G401.6 (cell line): ENCODE data around the gene PIM3.

Experiments used
- FAIRE-seq: peaks from 2 replicates; lab custom pipeline; 2012; peaks lifted over from hg19 to GRCh38; lab: Jason Lieb, UNC

PIM3 gene

GRCh38 chr22:49943771-49944398 is 16.7 kb upstream of the PIM3 start:
- no peak for FAIRE-seq

- FAIRE-seq, result no peak
Observed at GRCh38 chr22:49944399-49944891, 16.1 kb upstream of the PIM3 start.

GRCh38 chr22:49945042-49945794 is 15.4 kb upstream of the PIM3 start:
- FAIRE-seq, result peak; percentile 96

GRCh38 chr22:49946612-49947295 is 13.8 kb upstream of the PIM3 start:
- no peak for FAIRE-seq

- FAIRE-seq, result no peak
Observed at GRCh38 chr22:49947296-49947622, 13.3 kb upstream of the PIM3 start.

GRCh38 chr22:49948116-49948957 is 12.2 kb upstream of the PIM3 start:
- FAIRE-seq, result no peak

GRCh38 chr22:49948958-49949913 is 11.3 kb upstream of the PIM3 start:
- FAIRE-seq, result no peak

GRCh38 chr22:49949914-49950292 is 10.7 kb upstream of the PIM3 start:
- no peak for FAIRE-seq

GRCh38 chr22:49950396-49950994 is 10.1 kb upstream of the PIM3 start:
- no peak for FAIRE-seq

GRCh38 chr22:49951000-49951677 is 9.4 kb upstream of the PIM3 start:
- FAIRE-seq, result no peak

GRCh38 chr22:49951678-49951985 is 8.9 kb upstream of the PIM3 start:
- FAIRE-seq, result no peak

- FAIRE-seq, result peak; percentile 92
Observed at GRCh38 chr22:49951986-49952896, 8.3 kb upstream of the PIM3 start.

- FAIRE-seq, result no peak
Observed at GRCh38 chr22:49953027-49953679, 7.4 kb upstream of the PIM3 start.

- no peak for FAIRE-seq
Observed at GRCh38 chr22:49953680-49954344, 6.8 kb upstream of the PIM3 start.

GRCh38 chr22:49954354-49954753 is 6.2 kb upstream of the PIM3 start:
- no peak for FAIRE-seq

- FAIRE-seq, result no peak
Observed at GRCh38 chr22:49954991-49955580, 5.5 kb upstream of the PIM3 start.

- FAIRE-seq, result no peak
Observed at GRCh38 chr22:49955581-49956417, 4.8 kb upstream of the PIM3 start.
